Measurements from ENCODE around the gene HJURP. TPM values are rescaled to one million over a fixed set of nuclear protein-coding genes. Genes with fewer than 3 reads are reported as not detected.

HJURP gene
- polyA plus RNA-seq, 3 donors: 18.6 to 24.1 (median 22.6) TPM

DNA sequence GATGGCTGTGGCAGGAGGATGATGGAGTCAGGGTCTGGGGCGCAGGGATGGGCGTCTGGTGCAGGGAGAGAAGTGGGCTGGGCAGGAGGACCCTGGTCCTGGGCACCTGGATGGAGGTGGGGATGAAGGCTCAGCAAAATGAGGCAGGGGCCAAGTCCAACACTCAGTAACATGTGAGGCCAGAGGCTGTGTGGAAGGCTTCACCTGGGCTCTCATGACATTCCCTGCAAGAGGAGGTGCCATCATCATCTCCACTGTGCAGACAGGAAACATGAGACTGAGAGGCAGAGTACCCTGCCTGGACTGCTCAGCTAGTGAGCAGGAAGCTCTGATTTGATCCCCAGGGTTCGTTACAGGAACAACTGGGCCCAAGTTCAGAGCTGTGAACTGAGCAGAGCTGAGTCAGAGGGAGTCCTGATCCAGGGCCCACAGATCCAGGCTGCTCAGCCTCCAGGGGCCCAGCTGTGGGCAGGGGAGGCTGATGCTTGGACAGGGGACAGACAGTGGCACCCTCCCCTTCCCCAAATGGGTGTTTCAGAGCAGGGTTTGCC lies 36.9 kb downstream of the HJURP start:
- no peak for DNase-seq (ENCODE audit: low read depth in 3 of 3, low spot score in 2 of 3)

DNA sequence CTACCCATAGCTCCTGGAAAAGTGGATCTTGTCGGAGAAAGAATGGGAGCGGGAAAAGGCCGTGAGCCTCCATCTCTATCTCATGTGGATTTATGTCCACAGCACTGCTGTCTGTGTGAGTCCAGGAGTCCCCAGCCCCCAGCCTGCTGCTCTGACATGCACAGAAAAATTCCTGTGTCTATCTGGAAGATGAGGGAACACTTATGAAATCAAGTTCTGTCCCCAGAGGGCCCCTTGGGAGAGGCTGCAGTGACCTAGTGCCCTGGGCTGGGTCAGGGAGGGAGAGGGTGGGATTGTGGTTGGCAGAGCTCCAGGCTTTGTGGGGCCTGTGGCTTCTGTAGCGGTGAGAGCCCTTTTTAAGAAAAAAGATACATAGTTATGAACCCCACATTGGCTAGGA lies 37.6 kb downstream of the HJURP start:
- no peak for DNase-seq (ENCODE audit: low read depth in 3 of 3, low spot score in 2 of 3)

DNA sequence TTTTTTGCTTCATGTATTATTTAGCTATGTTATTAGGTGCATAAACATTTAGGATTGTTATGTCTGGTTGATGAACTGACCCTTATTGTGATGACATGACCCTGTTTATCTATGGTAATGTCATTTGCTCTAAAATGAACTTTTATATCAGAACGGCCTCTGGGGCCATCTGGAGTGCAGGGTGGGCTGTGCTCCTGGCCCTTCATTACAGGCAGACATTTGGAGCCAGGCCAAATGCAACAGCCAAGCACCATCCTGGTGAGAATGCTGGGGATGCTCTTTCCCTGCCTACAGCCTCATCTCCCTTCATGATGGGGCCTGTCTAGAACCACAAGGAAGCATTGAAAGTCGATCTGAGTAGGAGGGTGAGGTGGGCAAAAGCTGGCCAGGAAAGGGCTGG lies 38.0 kb downstream of the HJURP start:
- DNase-seq (ENCODE audit: low read depth in 3 of 3, low spot score in 2 of 3): no peak

DNA sequence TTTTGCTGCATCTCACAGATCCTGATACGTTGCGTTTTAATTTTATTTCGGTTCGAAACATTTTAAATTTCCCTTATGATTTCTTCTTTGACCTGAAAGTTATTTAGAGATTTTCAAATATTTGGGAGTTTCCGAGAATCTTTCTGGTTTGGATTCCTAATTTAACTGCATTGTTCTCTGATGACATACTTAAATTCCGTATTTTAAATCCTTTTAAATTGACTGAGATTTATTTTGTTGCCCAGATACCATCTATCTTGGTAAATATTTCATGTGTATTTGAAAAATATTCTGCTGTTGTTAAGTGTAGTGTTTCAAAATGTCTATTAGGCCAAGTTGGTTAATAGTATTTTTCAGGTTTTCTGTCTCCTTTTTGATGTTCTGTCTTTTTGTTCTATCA lies 38.5 kb downstream of the HJURP start:
- DNase-seq (ENCODE audit: low read depth in 3 of 3, low spot score in 2 of 3): no peak

DNA sequence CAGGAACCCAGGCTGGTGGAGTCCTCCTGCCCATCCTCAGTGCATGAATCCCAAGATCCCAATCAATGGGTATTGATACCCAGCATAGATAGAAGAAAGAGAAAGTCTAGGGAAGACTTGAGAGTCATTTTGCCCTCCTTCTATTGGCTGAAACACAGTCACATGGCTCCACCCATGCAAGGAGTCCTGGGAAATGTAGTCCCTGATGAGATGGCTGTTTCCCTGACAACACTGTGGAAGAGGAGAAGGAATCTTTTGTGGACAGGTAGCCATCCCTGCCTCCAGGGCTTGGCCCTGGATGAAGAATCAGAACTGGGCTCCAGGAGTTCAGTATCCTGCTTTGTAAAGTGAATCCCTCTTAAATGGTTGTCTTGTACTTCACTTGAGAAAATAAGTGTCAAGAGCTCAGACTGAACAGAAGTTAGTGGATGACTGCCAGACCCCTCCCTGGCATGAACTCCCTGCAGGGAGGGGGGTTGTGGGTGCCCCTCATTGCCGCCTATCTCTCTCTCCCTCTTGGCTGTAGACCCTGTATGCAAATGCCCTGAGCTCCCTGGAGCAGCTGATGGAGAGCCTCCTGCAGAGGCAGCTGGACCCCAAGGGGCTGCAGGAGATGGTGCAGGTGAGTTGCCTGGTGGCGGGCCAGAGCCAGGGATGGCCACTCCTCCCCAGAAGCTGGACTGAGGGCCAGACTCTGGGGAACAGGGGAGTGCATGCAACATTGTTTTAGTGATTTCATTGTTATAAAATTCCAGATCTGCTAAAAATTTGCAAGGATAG lies 40.1 kb downstream of the HJURP start:
- DNase-seq (ENCODE audit: low read depth in 3 of 3, low spot score in 2 of 3): peak in 1 of 3 donors; percentile 7

DNA sequence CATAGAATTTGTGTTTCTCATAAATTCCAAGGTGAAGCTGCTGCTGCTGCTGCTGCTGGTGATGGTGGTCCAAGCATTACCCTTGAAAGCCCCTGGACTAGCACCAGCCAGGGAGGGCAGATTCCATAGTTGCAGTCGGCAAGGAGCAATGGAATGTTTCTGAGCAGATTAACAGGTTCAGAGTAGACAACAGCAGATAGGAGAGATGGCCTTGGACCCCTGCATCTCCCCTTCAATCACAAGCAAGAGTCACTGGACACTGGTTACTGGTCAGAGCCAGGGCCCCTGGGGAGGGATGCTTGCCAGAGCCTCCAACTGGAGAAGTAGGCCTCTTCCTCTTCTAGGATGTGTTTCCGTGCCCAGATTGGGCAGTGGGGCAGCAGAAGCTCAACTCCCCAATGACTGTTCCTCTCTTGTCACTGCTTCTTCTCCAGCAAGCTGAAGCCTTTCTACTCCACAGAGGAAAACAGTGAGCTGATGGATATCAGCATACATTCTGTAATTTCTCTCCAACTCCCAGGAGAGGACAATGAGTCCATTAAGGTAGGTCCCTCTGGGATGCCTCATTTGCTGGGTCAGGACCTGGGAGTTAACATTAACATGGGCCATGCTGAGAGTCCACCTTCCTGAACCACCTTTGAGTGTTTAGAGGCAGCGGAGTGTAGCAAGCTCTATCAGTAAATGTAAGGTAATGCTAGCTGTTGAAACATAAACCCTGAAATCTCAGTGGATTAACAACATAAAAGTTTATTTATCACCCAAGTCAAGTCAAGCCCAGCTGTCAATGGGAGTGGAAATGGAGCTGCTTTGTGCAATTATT lies 40.9 kb downstream of the HJURP start:
- peak; percentile 17 to 38 (median 20) for DNase-seq (ENCODE audit: low read depth in 3 of 3, low spot score in 2 of 3)

DNA sequence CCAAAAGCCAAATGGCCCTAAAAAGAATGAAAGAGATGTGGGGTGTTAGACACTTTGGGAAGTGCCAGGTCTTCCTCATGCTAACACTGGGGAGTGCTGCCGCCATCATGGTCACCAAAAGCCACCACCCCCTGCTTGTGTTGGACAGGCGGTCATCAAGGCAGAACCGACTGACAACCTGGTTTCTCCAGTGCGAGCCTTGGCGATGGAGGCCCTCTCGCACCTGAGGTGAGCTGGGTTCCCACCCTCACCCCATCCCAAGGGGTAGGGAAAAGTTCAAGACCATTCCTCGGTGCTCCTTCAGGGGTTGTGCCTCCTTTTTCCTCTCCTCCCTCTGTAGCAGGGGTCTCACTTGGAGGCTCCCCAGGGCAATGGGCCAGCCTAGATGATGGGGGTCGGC lies 42.6 kb downstream of the HJURP start:
- DNase-seq (ENCODE audit: low read depth in 3 of 3, low spot score in 2 of 3): no peak

DNA sequence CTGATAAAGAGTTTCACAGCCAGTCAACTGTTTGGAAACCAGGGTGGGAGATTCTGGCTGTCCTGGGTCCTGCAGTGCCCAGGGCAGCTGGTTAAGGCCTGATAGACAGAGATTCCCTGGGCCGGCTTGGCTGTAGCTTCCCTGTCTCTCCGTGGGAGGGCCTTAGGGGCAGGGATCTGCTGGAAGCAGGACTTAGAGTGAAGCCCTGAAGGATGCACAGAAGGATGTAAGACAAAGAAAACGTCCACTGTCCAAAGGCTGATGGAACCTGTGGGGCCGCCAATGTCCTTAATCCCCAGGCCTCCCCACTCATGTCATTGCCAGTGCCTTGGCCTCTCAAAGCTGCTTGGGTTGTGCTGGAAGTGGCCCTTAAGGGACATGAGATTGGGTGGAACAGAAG lies 43.2 kb downstream of the HJURP start:
- DNase-seq (ENCODE audit: low read depth in 3 of 3, low spot score in 2 of 3): no peak

DNA sequence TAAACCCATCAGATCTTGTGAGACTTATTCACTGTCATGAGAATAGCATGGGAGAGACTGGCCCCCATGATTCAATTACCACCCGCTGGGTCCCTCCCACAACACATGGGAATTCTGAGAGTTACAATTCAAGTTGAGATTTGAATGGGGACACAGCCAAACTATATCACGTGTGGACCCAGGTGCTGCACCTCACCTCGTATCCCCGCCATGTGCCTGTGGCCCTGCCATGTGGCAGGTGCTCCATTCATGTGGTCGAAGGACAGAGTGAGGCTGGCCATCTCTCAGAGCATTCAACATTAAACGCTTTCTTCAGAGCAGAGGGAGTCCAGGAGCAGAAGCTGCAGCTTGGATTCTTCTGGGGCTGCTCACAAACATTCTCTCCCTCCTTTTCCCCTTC lies 44.0 kb downstream of the HJURP start:
- DNase-seq (ENCODE audit: low read depth in 3 of 3, low spot score in 2 of 3): no peak

DNA sequence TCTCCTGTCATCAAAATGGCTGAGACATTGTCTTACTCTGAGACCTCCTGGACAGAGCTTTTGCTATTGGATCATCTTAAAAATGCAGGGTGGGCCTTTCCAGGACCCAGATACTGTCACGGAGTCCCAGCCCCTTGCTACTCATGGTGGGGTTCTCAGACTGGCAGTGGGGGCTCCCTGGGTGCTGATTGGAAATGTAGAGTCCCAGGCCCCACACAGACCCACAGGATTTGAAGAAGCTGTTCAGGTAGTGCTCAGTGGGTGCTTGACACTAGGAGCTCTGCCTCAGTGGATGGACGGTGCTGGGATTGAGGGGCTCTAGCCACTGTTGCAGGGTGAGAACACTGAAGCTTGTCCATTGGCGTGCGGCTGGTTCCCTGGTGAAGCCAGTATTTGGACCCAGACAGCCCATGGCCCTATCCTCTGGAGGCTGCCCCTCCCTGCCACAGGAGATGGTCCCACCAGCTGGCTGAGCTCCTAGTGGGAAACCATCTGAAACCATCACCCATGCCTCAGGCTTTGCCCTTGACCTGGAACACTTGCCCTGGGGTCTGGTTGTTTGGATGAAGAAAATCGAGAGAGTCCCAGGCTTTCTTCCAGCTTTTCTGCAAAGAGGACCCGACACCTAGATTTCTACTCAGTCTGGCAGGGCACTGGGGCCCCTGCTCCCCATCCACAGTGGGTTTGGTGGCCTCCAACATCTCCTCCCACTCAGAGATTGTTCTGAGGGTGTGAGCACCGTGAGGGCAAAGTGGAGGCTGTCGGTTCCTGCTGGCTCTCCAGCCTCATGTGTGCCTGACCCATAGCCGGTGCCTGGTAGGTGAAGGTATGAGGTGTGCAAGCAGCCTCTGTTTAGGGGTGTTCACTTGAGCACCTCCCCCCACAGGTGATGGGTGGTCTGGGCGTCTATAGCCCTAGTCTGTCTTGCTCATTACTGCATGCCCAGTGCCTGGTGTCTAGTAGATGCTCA lies 46.1 kb downstream of the HJURP start:
- DNase-seq (ENCODE audit: low read depth in 3 of 3, low spot score in 2 of 3): no peak

DNA sequence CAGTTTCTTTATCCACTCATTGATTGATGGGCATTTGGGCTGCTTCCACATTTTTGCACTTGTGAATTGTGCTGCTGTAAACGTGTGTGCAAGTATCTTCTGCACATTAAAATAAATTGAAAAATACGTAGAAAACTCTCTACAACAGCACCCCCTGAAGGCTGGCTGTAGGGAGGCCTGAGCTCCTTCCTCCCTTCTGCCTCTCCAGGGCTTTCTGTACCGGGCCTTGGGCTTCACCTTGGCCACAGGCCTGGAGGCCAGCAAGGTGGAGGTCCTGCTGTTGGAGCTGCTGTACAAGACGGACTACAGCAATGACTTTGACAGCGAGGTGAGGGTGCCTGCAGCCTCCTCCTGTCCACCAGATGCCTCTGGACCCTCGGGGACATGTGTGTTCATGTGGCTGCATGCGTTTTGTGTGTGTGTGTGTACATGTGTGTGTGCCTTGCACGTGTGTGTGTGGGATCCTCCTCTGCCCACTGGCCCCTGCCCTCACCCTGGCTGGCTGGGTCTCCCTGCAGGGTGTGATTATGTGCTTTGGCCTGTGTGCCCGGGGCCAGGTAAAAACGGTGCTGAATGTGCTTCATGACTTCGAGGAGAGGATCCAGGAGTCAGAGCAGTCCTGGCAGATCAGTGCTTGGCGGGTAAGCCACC lies 47.0 kb downstream of the HJURP start:
- DNase-seq (ENCODE audit: low read depth in 3 of 3, low spot score in 2 of 3): no peak

DNA sequence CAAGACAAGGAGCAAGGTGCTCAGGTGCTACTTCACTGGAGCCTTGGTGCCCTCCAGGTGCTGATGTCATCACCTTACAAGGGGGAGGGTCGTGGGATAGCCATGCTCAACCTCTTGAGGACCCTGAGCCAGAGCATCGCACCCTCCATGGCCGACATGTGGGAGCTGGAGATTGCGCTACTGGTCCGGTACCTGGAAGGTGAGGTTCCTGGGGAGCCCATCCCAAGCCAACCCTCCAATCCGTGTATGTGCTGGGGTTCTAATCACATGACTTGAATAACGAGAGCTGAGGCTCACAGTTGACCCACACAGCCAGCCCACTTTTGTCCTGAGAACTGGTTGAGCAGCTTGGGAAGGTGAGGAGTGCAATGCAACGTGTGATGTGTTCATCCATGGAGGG lies 50.3 kb downstream of the HJURP start:
- no peak for DNase-seq (ENCODE audit: low read depth in 3 of 3, low spot score in 2 of 3)

DNA sequence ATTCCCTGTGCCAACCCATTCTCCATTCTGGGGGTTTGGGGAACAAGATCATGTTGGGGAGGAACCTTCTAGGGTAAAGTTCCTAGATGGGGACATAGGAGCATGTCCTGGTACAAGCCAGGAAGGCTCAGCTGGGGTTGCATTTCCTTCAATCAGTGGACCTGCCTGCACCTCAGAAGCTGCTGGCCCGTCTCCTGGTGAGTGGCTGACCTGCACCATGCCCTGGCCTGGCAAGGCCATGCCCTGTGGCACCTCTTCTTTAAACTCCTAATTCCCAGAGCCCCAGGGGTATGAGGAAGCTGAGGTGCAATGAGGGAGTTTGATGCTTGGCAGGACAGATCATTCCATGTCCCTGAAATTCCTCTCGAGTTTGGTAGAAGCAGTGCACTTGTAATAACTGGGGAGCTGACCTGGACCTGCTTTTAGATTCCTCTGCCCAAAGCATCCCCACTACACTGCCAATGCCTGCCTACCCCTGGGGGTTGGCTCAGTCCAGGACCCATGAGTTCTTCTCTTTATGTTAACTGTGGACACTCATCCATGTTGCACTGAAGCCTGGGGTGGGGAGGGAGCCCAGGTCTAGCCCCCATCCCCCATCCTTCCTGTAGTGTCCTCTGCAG lies 50.9 kb downstream of the HJURP start:
- no peak for DNase-seq (ENCODE audit: low read depth in 3 of 3, low spot score in 2 of 3)

DNA sequence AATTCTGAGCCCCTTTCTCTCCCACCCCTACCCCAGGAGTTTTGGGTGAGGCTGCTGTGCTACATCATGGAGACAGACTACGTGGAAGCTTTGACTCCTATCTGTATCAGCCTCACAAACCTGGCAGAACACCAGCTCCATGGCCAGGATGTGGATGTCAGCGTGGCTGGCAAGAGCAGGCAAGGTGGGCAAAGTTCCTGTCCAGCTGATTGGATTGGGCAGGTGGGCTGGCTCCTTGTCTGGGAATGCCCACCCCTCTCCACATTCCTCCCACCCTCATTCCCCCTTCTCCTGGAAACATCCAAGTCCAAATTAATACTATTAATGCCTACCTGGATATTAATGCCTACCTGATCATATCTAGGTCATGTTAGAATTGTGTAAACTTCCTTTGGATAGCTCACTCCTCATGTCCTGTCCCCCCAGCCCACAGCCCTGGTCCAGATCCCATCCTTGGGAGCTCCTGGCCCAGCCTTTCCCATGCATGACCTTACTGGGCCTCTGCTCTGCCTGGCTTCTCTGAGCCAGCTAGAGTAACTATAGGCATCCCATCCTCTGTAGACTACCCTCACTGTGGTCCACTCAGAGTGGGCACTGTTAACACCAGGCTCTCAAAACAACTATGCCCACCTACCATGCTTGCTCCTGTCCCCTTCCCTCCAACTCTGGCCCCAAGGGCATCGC lies 52.1 kb downstream of the HJURP start:
- no peak for DNase-seq (ENCODE audit: low read depth in 3 of 3, low spot score in 2 of 3)

DNA sequence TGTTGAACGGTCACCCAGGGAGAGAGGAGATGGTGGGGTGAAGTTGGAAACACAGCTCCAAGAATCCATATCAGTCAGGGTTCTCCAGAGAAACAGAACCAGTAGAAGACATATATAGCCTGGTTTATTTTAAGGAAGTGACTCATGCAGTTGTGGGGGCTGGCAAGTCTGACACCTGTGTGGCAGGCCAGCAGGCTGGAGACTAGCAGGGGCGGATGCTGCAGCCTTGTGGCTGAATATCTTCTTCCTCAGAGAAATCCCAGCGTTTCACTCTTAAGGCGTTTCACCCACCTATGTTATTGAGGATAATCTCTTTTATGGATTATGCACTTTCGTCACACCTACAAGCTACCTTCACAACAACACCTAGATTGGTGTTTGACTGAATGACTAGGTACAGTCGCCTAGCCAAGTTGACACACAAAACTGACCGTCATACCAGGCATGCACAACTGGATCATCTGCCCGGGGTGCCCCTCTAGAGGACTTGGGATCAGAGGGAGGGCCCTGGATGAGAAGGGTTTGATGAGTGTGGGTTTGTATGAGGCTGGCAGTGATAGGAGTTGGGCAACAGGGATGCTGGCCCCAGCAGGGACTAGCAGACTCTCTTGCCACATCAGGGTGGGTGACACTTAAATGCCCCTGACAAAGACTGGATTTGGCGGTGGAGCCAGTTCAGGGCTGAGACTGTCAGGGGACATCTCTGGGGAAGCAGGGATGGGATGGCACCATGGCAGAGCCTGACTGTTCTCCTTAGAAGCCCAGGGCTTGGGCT lies 52.8 kb downstream of the HJURP start:
- no peak for DNase-seq (ENCODE audit: low read depth in 3 of 3, low spot score in 2 of 3)

DNA sequence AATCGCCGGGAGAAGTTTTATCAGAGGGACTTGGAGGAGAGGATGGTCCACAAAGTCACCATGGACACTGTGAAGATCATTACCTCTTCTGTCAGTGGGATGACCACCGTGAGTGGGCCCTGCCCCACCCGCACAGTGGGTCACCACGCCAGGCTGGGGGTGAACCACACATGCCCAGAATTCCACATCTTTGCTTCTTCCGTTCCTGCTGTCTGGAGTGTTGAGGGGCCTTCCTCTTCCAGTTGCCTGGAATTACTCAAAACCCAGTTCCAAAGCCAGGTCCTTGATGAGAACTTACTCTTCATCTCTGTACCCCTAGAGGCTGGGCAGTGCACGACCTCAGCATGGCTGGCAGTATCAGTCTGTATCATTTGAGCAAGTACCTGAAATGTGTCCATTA lies 54.1 kb downstream of the HJURP start:
- no peak for DNase-seq (ENCODE audit: low read depth in 3 of 3, low spot score in 2 of 3)

DNA sequence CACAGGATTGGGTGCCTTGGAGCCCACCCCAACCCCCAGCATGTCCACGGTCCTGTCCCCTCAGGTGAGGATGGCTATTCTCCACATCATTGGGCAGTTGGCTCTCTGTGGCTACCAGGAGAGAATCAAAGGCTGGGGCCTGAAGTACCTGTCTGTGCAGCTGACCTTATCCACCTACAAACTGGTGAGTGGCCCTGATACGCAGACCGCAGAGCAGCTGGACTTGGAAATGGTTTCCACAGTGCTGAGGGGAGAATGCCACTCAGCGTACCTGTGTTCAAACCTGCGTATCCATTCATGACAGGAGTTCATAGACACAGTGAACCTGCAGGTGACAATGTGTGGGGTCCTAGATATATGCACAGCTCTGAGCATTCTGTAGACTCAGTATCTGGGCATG lies 54.6 kb downstream of the HJURP start:
- DNase-seq (ENCODE audit: low read depth in 3 of 3, low spot score in 2 of 3): no peak

DNA sequence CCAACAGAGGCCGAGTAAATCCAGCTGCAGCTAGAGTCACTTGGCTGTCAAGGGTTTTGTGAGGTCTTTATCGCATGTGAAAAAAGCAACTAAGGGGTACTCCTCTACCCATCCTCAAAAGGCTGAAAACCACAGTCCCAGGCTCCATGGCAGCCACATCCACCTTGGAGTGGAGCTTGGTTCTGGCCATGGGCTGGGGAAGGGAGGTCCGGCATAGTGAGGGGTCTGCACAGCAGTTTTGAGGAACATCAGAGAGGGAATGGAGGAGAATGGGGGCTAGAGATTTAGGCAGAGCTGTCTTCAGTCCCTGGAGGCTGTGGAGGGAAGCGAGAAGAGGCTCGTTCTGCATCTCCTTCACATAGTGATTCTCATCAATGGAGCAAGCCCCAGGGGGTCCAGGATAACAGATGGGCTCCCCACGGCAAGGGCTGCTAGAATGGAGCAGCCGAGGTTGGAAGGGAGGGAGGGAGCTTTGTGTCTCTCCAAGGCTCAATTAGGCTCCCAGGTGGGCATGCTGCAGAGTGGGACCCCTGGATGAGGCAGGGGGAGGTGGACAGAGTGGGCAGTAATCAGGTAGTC lies 55.2 kb downstream of the HJURP start:
- DNase-seq (ENCODE audit: low read depth in 3 of 3, low spot score in 2 of 3): no peak
